ENCODE data around the gene TBCCD1. TPM values are rescaled to one million over a fixed set of nuclear protein-coding genes. Genes with fewer than 3 reads are reported as not detected.

TBCCD1 gene
- total and polyA plus RNA-seq, 2 experiments from 2014 or later = 5.8 to 16.7 TPM

GRCh38 chr3:186524616-186525015 lies 42.5 kb downstream of the TBCCD1 start:
- H3K27ac Mint-ChIP-seq = no peak overlapping the region
- H3K79me2 ChIP-seq (replicated peaks; ENCODE audit: insufficient read depth) = no peaks in the 10 kb centered on the region
- H3K4me1 ChIP-seq (ENCODE audit: insufficient read depth) = peaks cover 11% of the 10 kb centered on the region; the same call in 1 of the 2 replicates
- H3K36me3 ChIP-seq (ENCODE audit: insufficient read depth) = no peaks in the 10 kb centered on the region
- TF ChIP-seq ZNF331 (CRISPR knock-in tag; IDR thresholded peaks at IDR 0.05; ENCODE audit: low read depth) = no peak
- no peak for TF ChIP-seq ZNF114 (CRISPR knock-in tag; IDR thresholded peaks at IDR 0.05)
- no peak for TF ChIP-seq NANOG (IDR thresholded peaks at IDR 0.05; ENCODE audit: borderline replicate concordance)
- TF ChIP-seq POLR2AphosphoS5 (IDR thresholded peaks at IDR 0.05; ENCODE audit: low read depth) = no peak
- no peak for TF ChIP-seq ZNF462 (CRISPR knock-in tag; IDR thresholded peaks at IDR 0.05)
- TF ChIP-seq ETS1 (IDR thresholded peaks at IDR 0.05) = no peak
- no peak for TF ChIP-seq STAT1 (IDR thresholded peaks at IDR 0.05; ENCODE audit: unreplicated experiment)
- no peaks in the 10 kb centered on the region for H4K20me1 ChIP-seq (replicated peaks; ENCODE audit: insufficient read depth)
- H3K9me2 ChIP-seq (ENCODE audit: insufficient read depth) = peaks cover 1% of the 10 kb centered on the region; the same call in 1 of the 2 replicates
- ATAC-seq (no peak), DNase-seq (ENCODE audit: low spot score) (no peak)
- H3K4me2 ChIP-seq = no peak overlapping the region
- no peak overlapping the region for H3K4me3 ChIP-seq
- no peaks in the 10 kb centered on the region for H3K27me3 ChIP-seq (ENCODE audit: insufficient read depth)
- H3K9me3 Mint-ChIP-seq = no peaks in the 10 kb centered on the region
- peaks cover 5% of the 10 kb centered on the region for H3K27me3 Mint-ChIP-seq (ENCODE audit: insufficient read depth, low read depth, poor library complexity)
- H3F3A ChIP-seq (replicated peaks; ENCODE audit: low read depth) = no peaks in the 10 kb centered on the region
- no peak overlapping the region for H2AFZ ChIP-seq
- H3K36me3 Mint-ChIP-seq (ENCODE audit: low read depth) = no peaks in the 10 kb centered on the region
- peaks cover 7% of the 10 kb centered on the region for H3K4me1 Mint-ChIP-seq
- no peak overlapping the region for H3K4me3 Mint-ChIP-seq
- no peak overlapping the region for H3K27ac ChIP-seq (ENCODE audit: low read depth)

Measured in GM23338 (cell line).